ENCODE measurements around the gene DLGAP1. TPM values are rescaled to one million over a fixed set of nuclear protein-coding genes. Genes with fewer than 3 reads are reported as not detected.

DLGAP1 gene
- total and polyA plus RNA-seq, 2 of the 8 experiments (the other 6 are each of a cell fraction or from before 2014, with no cell fraction given) = 11.8 to 16.9 TPM

DNA sequence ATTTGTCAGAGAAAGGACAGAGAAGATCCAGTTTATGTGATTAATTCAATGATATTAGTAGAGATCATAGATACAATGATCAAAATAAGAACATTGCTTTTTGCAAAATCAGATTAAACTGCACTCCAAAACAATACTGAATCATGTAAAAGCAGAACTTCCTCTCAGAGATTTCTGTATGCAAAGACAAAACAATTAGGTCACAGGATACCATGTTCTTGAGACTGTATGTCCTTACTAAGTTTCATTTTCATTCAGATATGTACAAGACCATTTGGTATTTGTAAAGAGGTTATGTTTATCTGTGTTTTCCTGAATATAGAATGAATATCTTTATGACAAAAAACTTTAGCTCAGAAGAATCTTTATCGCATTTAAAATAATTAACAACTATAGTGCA lies 161.8 kb downstream of the DLGAP1 start:
- H3K4me2 ChIP-seq (ENCODE audit: insufficient read depth in 1 of 2, low read depth in 2 of 2, low read length in 2 of 2) = no peak overlapping the region
- H3K9ac ChIP-seq (replicated peaks in 1 of 4; ENCODE audit: extremely low read depth in 1 of 4, low read depth in 3 of 4, low read length in 3 of 4) = no peak overlapping the region
- H2AFZ ChIP-seq (ENCODE audit: low read length) = no peak overlapping the region
- no peak overlapping the region for H3K4me3 ChIP-seq (ENCODE audit: extremely low read depth in 1 of 4, insufficient read depth in 2 of 4, low read depth in 3 of 4, low read length in 4 of 4)
- H3K56ac ChIP-seq (replicated peaks; ENCODE audit: insufficient read length, low read depth, low read length) = no peak overlapping the region
- H2BK12ac ChIP-seq (ENCODE audit: low read depth, low read length) = no peak overlapping the region
- H3K27ac ChIP-seq (ENCODE audit: low read depth, low read length) = no peak overlapping the region
- no peak overlapping the region for H3K18ac ChIP-seq (ENCODE audit: extremely low read depth, low read length)
- H3K79me2 ChIP-seq (ENCODE audit: control insufficient read depth in 1 of 2, insufficient read depth in 2 of 2, low read length in 2 of 2) = peaks cover 0 to 3% of the 10 kb centered on the region in 2 experiments; a peak in 2 of 4 replicates
- H2BK120ac ChIP-seq (replicated peaks; ENCODE audit: low read depth, low read length) = no peak overlapping the region
- no peak overlapping the region for H4K91ac ChIP-seq (replicated peaks; ENCODE audit: insufficient read length, low read length)
- H4K8ac ChIP-seq (ENCODE audit: extremely low read depth, insufficient read depth, low read length) = no peak overlapping the region
- no peaks in the 10 kb centered on the region for H3K36me3 ChIP-seq (ENCODE audit: control insufficient read depth in 2 of 4, insufficient read depth in 4 of 4, low read length in 3 of 4)
- H3K14ac ChIP-seq (ENCODE audit: insufficient read length) = no peak overlapping the region
- DNase-seq (ENCODE audit: low read depth in 1 of 2, low spot score in 2 of 2) = no peak
- no peak overlapping the region for H2AK5ac ChIP-seq (ENCODE audit: low read depth, low read length)
- FAIRE-seq = no peak
- no peak overlapping the region for H3K23ac ChIP-seq (ENCODE audit: insufficient read length)
- no peaks in the 10 kb centered on the region for H3K79me1 ChIP-seq (ENCODE audit: low read depth, low read length)
- H3K4me1 ChIP-seq (replicated peaks in 1 of 4; ENCODE audit: control insufficient read depth in 3 of 4, insufficient read depth in 4 of 4, low read length in 3 of 4) = no peaks in the 10 kb centered on the region
- peaks cover 0 to 1% of the 10 kb centered on the region in 2 experiments for H4K20me1 ChIP-seq (replicated peaks in 1 of 2; ENCODE audit: control insufficient read depth in 1 of 2, insufficient read depth in 2 of 2, low read length in 2 of 2)
- no peak overlapping the region for H2BK5ac ChIP-seq (ENCODE audit: low read depth, low read length)
- H2BK20ac ChIP-seq (ENCODE audit: low read length) = no peak overlapping the region
- 93% methylated on average over 1 of the region's 1 CpG; no CpG with 5 or more reads in 1 of the 2 experiments for WGBS, 2 experiments (ENCODE audit: extremely low coverage in 1 of 2, insufficient coverage in 1 of 2, insufficient read length in 1 of 2, insufficient replicate concordance in 2 of 2, low coverage in 1 of 2, low lambda C conversion rate in 2 of 2, missing lambda C conversion rate in 1 of 2)
- H4K5ac ChIP-seq (ENCODE audit: insufficient read length, low read depth, low read length) = no peak overlapping the region
- H3K23me2 ChIP-seq (ENCODE audit: low read depth, low read length) = no peaks in the 10 kb centered on the region
- no peaks in the 10 kb centered on the region for H3K9me3 ChIP-seq (ENCODE audit: insufficient read depth in 2 of 2, low read depth in 1 of 2, low read length in 1 of 2)
- H2BK15ac ChIP-seq (ENCODE audit: low read length) = no peak overlapping the region
- ChIA-PET POLR2A (ENCODE audit: partially characterized antibody) (no interaction called here), CTCF (ENCODE audit: partially characterized antibody) (interaction anchor here (1.6 kb wide), 1 partner anchor 187 kb away, joined by 5 read pairs; no protein-coding TSS in a partner anchor)
- H3K27me3 ChIP-seq (replicated peaks in 1 of 4; ENCODE audit: control insufficient read depth in 3 of 4, extremely low read depth in 1 of 4, insufficient read depth in 3 of 4, low read length in 3 of 4) = no peaks in the 10 kb centered on the region
- no peak for TF ChIP-seq BRCA1 (IDR thresholded peaks at IDR 0.05; ENCODE audit: low read depth, low read length)
- TF ChIP-seq, protein P1, sequence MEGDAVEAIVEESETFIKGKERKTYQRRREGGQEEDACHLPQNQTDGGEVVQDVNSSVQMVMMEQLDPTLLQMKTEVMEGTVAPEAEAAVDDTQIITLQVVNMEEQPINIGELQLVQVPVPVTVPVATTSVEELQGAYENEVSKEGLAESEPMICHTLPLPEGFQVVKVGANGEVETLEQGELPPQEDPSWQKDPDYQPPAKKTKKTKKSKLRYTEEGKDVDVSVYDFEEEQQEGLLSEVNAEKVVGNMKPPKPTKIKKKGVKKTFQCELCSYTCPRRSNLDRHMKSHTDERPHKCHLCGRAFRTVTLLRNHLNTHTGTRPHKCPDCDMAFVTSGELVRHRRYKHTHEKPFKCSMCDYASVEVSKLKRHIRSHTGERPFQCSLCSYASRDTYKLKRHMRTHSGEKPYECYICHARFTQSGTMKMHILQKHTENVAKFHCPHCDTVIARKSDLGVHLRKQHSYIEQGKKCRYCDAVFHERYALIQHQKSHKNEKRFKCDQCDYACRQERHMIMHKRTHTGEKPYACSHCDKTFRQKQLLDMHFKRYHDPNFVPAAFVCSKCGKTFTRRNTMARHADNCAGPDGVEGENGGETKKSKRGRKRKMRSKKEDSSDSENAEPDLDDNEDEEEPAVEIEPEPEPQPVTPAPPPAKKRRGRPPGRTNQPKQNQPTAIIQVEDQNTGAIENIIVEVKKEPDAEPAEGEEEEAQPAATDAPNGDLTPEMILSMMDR (IDR thresholded peaks at IDR 0.05; ENCODE audit: control extremely low read depth in 1 of 3, insufficient read depth in 1 of 3, low read depth in 1 of 3, low read length in 3 of 3) = no peak
- no peak for TF ChIP-seq RNF2 (IDR thresholded peaks at IDR 0.05; ENCODE audit: borderline replicate concordance, low read depth, low read length, missing control alignments, poor library complexity, severe bottlenecking)
- TF ChIP-seq BCL11A (IDR thresholded peaks at IDR 0.05; ENCODE audit: low read depth in 2 of 2, low read length in 2 of 2) = no peak
- TF ChIP-seq CTBP2 (IDR thresholded peaks at IDR 0.05; ENCODE audit: borderline replicate concordance, insufficient read depth, insufficient read length, low read length) = no peak
- TF ChIP-seq HDAC6 (IDR thresholded peaks at IDR 0.05; ENCODE audit: low read depth, low read length) = no peak
- no peak for TF ChIP-seq EP300 (IDR thresholded peaks at IDR 0.05; ENCODE audit: borderline replicate concordance in 1 of 2, low read depth in 2 of 2, low read length in 2 of 2)
- no peak for TF ChIP-seq POLR2A (IDR thresholded peaks at IDR 0.05; ENCODE audit: control extremely low read depth in 1 of 2, low read depth in 2 of 2, low read length in 2 of 2)
- H3K4ac ChIP-seq (replicated peaks; ENCODE audit: insufficient read length, low read depth, low read length) = no peak overlapping the region
